H1 (cell line): Measurements from ENCODE around the gene ZC3H8. TPM values are rescaled to one million over a fixed set of nuclear protein-coding genes. Genes with fewer than 3 reads are reported as not detected.

ENCODE experiments used
- ASH2L ChIP-seq: fragments of 200-600, 300-600 bp; sonication (generic); IDR thresholded peaks from one replicate; pipeline ENCODE4 v1.7.1; 2017; ENCODE audit warnings: low read length
- EP300 ChIP-seq, 2 experiments: IDR thresholded peaks; 1 replicate in 1 of 2; 2 replicates in 1 of 2; pipeline ENCODE4 v1.6.1; 2011 to 2012; ENCODE audit warnings: low read depth in 2 of 2, low read length in 2 of 2, mild to moderate bottlenecking in 2 of 2, borderline replicate concordance in 1 of 2, inconsistent platforms in 1 of 2, moderate library complexity in 1 of 2
- GTF2F1 ChIP-seq: IDR thresholded peaks from 2 replicates; pipeline ENCODE4 v1.6.1; 2012; ENCODE audit warnings: low read depth, low read length, improper control_type of control experiment, borderline replicate concordance
- KDM5A ChIP-seq: fragments of 200-600 bp; IDR thresholded peaks from 2 replicates; pipeline ENCODE4 v1.7.1; 2012; ENCODE audit warnings: mild to moderate bottlenecking, low read length, inconsistent platforms, mixed read lengths
- PHF8 ChIP-seq: fragments of 200-600 bp; sonication (generic); conservative IDR thresholded peaks from 2 replicates; pipeline ENCODE4 v1.7.1; 2012; ENCODE audit warnings: low read depth, mild to moderate bottlenecking, inconsistent platforms, low read length, moderate library complexity
- ZNF274 ChIP-seq: IDR thresholded peaks from 2 replicates; pipeline ENCODE4 v1.7.0; 2012; ENCODE audit warnings: low read length, borderline replicate concordance; ENCODE audit errors: extremely low read depth
- polyA plus RNA-seq, 7 experiments: library from polyadenylated mRNA; depleted of rRNA in 3 of 7; stranded (reverse) in 5 of 7; unstranded in 2 of 7; fragments of >200 nt in 5 of 7; fragments of 200-250 nt in 2 of 7; gene quantifications; 1 replicate in 5 of 7; 2 replicates in 1 of 7; 4 replicates in 1 of 7; pipeline versions ENCODE4 v1.2.1 to v1.2.3, GENCODE V29; 2011 to 2013; ENCODE audit warnings: missing spikeins in 2 of 7, mixed read lengths in 2 of 7
- total RNA-seq: library from RNA; stranded (reverse); fragmentation: NEBNext Ultra II Directional; extraction: Animal tissue kit (Norgen Biotek cat#: 25700); gene quantifications from 2 replicates; pipeline ENCODE4 v1.2.1, GENCODE V29; 2021
- TF ChIP-seq, protein P1 (sequence below): IDR thresholded peaks from 2 replicates; pipeline ENCODE4 v1.6.1; 2012; ENCODE audit warnings: inconsistent platforms

Gene ZC3H8
- total and polyA plus RNA-seq, 2 of the 8 experiments (the other 6 are each of a cell fraction or from before 2014, with no cell fraction given): 1.9 to 7.1 TPM

GRCh38 chr2:112174383-112174782 is 80.5 kb downstream of the ZC3H8 start (continued):
- TF ChIP-seq ZNF274 (no peak), GTF2F1 (no peak), ASH2L (no peak), KDM5A (no peak), PHF8 (no peak), EP300 (IDR thresholded peaks at IDR 0.05; ENCODE audit: borderline replicate concordance in 1 of 2, low read depth in 2 of 2, low read length in 2 of 2) (no peak)
- TF ChIP-seq, protein P1, sequence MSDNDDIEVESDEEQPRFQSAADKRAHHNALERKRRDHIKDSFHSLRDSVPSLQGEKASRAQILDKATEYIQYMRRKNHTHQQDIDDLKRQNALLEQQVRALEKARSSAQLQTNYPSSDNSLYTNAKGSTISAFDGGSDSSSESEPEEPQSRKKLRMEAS: no peak
- TF ChIP-seq, all 59 proteins: peak for 0
